Parietal lobe (tissue), 2 donors: ENCODE data around the gene RFPL3. TPM values are rescaled to one million over a fixed set of nuclear protein-coding genes. Genes with fewer than 3 reads are reported as not detected.

Experiments
- small RNA-seq: library from RNA; depleted of rRNA; stranded (forward); fragments of <200 nt; gene quantifications from one replicate; pipeline ENCODE3, GENCODE V24; 2014; ENCODE audit warnings: low replicate concordance
- total RNA-seq: library from RNA; depleted of rRNA; stranded (reverse); fragments of >200 nt; gene quantifications from one replicate; pipeline ENCODE4 v1.2.3, GENCODE V29; 2014

Gene RFPL3
- total RNA-seq, result not detected

DNA sequence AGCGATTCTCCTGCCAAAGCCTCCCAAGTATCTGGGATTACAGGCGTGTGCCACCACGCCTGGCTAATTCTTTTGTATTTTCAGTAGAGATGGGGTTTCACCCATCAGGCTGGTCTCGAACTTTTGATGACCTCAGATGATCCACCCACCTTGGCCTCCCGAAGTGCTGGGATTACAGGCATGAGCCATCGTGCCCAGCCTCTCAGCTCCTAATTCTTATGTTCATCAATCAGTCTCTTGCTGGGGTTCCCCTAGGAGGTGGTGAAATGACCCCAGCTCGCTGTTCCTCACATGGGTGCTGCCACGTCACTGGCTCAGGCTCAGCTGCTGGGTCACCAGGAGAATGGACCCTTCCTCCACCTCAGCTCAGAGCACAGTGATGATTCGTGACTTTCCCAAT, at the start of gene RFPL3:
TSS of gene RFPL3 (plus strand) at position 301 of the 400 bp plus-strand sequence. CDS start 205 bp downstream, outside the sequence.

Small RNAs within 50 kb of the gene (small RNA-seq; reads per million reads assigned to genes)
- not detected for gene AL021937.2
- gene IGLVIVOR22-2, result not detected
- gene RF02171, result not detected
- gene RF02172, result not detected

Other genes with a start within 250 kb of the RFPL3 start
- not detected for gene C22orf42, start 198.6 kb upstream of the RFPL3 start, total RNA-seq
- gene RFPL2, start 152.8 kb upstream of the RFPL3 start, total RNA-seq, result not detected
- gene SLC5A4, start 102.5 kb upstream of the RFPL3 start, total RNA-seq, result 0.31 TPM
- gene RTCB, start 54.4 kb downstream of the RFPL3 start, total RNA-seq, result 60.4 TPM
- gene BPIFC, start 106.6 kb downstream of the RFPL3 start, total RNA-seq, result not detected
- gene FBXO7, start 116.9 kb downstream of the RFPL3 start, total RNA-seq, result 71.1 TPM